ENCODE measurements around the gene ITGA8.
"Not testable (repeated sequence)": the region's sequence is repeated elsewhere in the genome, so short reads cannot be mapped to it uniquely, and the experiment has no call there.

ITGA8 gene

DNA sequence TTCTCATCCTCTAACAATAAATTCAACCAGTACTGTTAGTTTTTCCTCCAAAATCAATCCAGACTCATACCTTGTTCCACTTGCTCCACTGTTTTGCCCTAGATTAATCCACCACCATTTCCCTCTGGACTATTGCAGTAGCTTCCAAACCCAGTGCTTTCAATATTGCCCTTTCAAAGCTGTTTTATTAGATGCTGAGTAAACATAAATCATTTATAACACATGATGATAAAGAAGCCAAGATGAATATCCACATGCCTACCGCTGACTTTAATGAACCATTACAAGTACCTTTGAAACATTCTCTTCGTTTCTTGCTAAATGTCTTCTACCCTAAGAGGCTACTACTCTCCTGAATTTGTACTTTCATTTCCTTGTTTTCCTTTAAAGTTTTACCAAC, 174.5 kb downstream of the ITGA8 start:
- DNase-seq: no peak

DNA sequence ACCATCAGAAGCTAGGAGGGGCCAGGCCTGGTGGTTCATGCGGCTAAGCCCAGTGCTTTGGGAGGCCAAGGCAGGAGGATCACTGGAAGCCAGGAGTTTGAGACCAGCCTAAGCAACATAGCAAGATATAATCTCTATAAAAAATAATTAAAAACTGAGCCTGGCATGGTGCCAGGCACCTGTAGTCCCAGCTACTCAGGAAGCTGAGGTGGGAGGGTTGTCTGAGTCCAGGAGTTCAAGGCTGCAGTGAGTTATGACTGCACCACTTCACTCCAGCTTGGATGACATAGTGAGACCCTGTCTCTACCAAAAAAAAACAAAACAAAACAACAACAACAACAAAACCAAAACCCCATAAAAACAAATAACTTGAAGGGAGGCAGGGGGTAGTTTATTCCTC, 175.7 kb downstream of the ITGA8 start:
- no peak for DNase-seq

DNA sequence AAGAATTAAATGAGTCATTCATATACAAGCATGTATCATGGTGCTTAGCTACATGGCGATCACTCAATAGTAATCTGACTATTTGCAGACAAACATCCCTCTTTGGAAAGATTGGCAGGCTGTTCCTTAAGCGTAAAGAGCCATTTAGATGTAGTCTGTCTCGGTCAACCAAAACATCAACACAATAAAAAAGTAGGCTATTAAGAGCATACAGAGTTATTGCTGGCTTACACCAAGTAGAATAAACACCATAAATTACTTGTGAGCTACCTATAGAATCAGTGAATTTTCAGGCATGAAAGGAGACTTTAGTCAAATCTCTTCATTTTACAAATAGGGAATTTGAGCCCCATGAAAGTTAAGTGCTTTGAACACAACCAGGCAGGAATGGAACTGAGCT, 176.9 kb downstream of the ITGA8 start:
- DNase-seq: no peak

DNA sequence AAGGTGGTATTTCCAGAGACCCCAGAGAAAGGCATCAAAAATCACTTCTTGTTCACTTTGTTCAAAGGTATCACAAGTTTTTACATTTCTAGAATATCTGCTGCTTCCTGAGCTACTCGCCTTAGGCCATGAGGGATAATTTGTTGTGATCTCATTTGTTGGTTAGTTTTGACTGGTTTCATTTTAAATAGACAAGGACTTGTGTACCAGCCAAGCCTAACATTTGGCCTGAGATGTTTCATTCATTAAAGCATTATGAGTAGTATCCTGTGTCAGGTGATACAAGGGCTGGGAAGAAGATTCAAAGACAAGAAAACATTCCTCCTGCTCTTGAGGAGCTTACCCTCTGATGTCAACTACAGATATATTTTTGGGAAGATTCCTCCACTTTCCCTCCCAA, 178.3 kb downstream of the ITGA8 start:
- no peak for DNase-seq

DNA sequence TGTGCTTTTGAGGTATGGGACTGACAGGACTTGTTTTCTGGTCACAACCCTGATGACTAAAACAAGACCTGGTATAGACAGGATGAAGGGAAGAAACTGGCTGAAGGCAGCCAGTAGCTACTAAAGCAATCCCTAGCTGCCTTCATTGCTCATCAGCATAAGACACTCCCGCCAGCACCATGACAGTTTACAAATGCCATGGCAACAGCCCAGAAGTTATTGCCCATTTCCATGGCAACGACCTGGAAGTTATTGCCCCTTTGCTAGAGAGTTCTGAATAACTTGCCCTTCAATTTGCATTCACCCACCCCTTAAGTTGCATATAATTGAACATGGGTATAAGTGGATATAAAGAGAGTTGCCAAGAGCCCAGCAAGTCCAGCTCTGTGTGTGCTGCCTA, 179.0 kb downstream of the ITGA8 start:
- DNase-seq: no peak

DNA sequence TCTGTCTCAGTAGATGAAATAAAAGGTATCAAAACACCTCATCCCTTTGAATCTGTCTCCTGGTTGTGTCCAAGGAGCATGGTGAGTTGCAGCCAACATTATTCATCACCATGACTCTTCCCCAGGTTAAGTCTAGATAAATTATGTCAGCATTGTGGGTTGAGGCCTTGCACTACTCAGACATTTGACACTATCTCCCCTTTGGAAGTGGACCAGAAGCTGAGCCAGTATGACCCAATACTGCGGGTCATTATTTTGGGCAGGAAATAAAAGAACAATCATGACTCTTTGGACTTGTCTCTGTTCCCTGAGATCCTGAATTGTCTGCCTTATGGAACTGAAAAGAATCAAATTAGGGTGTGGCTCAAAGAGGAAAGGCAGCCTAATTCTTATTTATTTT, 180.5 kb downstream of the ITGA8 start:
- DNase-seq: no peak

DNA sequence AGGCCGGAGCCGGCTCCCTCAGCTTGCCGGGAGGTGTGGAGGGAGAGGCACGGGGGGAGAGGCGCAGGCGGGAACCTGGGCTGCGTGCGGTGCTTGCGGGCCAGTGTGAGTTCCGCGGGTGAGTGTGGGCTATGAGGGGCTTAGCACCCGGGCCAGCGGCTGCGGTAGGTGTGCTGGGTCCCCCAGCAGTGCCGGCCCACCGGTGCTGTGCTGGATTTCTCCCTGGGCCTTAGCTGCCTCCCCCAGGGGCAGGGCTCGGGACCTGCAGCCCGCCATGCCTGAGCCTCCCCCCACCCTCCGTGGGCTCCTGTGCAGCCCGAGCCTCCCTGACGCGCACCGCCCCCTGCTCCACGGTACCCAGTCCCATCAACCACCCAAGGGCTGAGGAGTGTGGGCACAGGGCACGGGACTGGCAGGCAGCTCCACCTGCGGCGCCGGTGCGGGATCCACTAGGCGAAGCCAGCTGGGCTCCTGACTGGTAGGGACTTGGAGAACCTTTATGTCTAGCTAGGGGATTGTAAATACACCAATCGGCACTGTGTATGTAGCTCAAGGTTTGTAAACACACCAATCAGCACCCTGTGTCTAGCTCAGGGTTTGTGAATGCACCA, 184.7 kb downstream of the ITGA8 start:
- not testable (repeated sequence) for DNase-seq

DNA sequence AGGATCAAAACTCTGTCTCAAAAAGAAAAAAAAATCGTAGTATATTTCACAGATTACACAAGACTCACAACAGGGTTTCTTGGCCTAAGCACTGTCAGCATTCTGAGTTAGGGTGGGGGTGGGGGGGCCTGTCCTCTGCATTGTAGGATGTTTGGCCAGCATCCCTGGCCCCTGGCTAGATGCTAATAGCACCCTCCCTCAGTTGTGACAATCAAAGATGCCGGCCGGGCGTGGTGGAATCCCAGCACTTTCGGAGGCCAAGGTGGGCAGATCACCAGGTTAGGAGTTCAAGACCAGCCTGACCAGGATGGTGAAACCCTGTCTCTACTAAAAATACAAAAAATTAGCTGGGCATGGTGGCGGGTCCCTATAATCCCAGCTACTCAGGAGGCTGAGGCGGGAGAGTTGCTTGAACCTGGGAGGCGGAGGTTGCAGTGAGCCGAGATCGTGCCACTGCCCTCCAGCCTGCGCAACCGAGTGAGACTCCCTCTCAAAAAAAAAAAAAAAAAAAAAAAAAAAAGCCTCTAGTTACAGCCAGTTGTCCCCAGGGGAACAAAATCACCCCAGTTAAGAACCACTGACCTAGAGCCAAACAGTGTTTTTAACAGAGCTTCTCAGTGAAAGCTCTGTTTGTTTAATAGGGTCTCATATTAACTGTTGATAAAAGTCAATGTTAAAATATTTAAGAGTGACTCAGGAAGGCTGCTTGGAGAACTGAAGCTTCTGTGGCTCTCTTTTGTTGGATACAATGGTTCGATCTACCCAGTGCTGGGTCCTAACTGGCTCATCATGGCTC, 187.6 kb downstream of the ITGA8 start:
- no peak for DNase-seq

DNA sequence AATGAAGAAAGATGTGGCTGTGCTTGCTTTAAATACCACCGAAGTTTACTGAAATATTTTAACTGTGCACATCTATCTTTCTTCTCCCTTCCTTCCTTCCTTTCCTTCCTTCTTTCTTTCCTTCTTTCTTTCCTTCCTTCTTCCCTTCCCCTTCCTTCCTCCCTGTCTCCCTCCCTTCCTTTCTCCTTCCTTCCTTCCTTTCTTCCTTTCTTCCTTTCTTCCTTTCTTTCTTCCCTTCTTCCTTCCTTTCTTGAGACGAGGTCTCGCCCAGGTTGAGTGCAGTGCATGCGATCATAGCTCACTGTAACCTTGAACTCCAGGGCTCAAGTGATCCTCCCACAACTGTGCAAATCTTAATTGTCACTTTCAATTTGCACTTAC, 190.9 kb downstream of the ITGA8 start:
- no peak for DNase-seq

DNA sequence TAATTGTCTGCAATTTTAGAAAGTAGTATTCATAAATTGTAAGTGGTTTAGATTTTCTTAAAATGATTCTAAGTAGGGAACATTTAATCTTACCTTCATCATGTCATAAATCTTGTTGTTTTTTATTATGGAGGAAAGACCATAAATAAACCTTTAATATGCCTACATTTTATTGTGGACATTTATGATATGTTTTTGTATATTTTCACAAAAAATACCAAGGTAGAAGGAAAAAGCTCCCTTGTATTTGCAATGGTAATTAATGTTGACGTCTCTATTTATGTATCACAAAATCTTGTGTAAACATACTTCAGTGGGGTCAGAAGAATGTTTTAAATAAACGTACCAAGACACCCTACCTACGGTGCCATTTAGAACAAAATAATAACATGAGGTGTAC, 193.0 kb downstream of the ITGA8 start:
- DNase-seq: no peak

DNA sequence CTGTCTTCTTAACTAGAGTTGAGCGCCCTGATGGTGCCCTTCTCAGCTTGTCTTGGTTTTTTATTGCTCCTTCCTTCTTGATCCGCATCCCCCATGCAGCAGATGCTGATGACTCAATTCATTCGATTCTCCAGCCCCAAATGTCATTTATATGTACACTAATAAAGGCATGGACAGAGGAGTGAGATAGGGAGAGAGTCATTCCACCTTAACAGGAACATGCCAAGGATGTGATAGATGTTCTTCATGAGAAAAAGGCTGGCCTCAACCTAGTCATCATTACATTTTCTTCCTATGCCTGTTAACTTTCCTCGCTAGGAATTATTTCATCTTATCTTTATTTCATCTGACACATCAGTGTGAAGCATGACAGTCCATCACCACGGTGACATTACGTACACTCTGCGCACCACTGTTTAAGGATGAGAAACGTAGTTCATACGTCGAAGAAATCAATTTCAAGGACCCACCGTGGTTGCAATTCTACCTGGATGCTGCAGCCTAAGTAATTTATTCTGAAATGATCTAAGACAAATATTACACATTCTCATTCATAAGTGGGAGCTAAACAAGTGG, 198.3 kb downstream of the ITGA8 start:
- no peak for DNase-seq

DNA sequence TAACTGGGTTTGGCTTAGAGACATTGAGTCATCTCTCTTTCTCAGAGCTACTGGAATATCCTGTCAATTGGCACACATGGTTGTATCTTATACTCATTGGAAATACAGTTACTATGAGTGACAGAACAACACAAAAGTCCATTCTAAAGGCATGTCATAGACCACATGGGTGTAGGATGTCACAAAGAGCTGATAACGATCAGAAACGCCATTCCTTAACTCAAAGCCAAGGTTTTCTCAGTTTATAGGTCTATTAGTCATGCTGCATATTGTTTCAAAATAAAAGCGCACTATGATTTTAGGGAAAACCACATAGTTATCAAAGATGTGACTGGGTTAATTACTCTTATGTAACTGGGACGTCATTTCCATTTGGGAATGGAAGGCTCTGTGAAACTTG, 201.5 kb downstream of the ITGA8 start:
- no peak for DNase-seq

DNA sequence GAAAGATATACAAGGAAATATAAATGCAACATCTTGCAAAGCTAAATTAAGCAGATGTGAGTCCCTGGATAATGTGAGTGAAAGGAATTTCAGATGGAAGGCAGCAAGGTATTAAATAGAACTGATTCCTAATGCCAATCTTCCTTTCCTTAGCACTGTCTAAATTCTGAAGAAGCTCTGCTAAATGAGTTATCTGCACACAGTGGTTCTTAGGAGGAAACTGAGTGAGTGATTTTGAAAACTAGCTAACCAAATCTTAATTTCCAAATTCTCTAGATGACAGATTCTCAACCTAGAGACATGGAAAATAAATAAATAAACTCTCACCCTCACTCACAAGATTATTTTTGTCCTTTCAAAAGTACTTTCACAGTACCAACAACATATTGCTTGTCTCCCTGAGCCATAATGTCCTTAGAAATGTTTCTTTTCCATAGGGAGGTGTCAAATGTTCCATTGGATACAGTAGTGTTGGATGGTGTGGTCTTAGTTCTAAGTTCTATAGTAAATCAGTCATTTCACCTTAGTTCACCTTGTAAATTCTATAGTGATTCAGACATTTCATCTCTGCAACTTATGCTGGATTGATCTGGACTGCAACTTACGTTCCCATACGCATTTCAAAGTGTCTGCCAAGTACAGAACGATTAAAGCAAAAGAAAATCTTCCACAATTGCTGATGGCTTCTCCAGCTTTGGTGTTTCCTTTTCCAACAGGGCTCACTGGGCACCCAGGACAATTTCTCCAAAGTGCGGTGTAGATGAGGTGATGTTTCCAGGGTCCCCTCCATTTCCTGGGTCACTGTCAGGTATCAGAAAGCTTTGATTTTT, 203.3 kb downstream of the ITGA8 start:
- DNase-seq: no peak

DNA sequence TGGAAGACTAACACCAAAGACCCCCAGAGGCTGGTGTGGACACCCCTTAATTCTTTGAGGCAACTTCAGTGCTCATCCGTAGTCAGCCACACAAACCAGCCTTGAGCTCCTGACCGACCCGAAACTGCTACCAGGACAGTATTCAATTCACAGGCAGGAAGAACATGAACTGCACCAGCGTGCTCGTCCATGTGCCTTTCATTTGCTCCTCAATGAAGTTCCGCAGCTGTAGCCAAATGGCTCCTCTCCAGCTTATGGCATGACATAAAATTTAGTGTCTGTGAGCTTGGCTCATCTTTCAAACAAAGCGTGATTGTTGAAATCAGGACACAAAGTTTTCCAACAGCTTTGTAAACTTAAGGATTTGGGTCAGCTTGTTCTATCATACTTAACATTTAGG, 204.5 kb downstream of the ITGA8 start:
- DNase-seq: no peak

DNA sequence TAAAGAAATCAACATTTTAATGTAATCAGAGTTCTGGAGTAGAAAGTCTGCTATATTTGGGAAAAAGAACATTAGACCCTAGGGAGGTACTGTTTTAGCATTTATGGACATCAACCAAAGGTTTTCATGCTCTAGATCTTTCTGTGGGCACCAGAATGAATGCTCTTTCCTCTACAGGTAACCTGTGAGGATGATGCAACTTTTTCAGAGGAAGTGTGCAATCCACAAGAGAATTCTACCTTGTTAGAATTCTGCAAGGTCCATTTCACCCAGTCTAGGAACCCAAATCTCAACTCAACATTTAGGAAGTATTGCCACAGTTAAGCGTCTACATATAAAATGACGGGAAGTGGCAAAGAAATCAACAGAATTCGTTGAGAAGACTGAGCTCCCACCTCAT, 208.8 kb downstream of the ITGA8 start:
- no peak for DNase-seq

DNA sequence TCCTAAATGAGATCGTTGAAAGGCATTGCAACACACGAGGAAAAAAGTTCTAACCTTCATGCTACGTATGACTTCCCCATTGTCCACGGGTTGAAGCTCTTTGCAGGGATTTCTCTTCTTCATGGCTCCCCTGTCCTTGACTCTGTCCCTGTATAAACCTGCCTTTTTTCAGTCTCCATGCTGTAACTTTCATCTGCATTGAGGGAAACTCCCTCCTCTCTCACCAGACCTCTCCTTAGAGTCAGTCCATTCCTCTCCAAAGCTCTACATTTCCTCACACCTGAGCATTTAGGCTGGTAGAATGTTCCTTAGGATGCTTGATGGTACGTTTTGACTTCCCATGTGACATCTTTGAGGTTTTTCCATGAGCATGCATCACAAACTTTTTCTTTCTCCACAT, 214.4 kb downstream of the ITGA8 start:
- DNase-seq: no peak

DNA sequence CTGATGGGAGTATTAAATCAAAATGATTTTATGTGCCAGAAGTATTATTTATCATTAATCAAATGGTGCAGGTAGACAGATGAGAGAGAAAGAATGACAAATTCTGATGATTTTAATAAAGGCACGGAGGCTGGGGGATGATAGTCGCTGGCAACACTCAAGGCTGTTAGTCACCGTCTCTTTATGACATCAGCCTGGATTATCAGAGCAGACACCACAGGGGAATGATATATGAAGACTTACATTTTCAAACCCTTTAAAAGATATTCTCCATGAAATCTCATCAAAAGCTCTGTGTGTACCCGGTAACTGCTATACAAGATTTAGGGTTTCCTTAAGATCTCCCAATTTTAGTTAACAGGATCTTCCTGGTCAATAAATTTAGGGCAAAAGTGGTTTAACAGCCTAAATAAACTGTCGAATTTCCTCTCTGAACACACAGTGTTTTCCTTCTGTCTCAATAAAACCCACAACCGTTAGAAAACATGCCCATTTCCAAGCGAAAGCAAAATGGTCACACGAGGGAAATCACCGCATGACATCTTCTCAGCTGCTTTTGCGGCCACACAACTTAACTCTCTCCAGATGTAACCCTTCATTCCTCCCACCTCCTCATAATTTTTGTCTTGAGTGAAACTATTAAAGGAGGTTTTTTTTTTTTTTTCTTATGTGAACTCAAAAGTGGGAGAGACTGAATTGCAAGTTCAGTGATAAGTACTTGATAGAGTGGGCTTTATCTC, 215.5 kb downstream of the ITGA8 start:
- DNase-seq: no peak

DNA sequence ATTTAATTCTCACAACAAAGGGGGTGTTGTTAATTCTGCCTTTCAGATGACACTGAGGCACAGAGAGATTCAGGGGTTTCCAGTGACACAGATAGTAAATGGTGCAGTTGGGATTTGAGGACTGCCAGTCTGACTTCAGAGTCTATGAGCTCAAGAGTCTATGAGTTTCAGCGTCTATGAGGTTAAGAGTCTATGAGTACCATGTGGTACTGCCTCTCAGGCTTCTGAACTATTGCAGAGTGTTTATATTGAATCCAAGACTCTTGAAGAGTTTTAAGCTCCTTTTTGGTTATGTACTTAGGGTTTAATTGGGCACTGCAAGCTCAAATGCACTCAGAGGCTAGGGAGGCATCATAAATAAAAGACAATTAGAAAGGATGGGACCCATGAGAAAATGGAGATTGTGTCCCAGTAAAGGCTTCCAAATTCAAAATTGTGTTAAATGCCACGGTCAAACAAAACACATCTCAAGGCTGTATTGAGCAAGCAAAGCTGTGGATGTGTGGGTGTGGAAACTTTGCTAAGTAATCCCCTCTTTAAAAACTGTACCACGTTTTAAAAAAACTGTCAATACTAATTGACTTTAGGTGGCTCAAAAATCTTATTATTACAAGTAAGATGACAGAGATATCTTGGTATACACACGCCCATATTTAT, 224.7 kb downstream of the ITGA8 start:
- DNase-seq: no peak

DNA sequence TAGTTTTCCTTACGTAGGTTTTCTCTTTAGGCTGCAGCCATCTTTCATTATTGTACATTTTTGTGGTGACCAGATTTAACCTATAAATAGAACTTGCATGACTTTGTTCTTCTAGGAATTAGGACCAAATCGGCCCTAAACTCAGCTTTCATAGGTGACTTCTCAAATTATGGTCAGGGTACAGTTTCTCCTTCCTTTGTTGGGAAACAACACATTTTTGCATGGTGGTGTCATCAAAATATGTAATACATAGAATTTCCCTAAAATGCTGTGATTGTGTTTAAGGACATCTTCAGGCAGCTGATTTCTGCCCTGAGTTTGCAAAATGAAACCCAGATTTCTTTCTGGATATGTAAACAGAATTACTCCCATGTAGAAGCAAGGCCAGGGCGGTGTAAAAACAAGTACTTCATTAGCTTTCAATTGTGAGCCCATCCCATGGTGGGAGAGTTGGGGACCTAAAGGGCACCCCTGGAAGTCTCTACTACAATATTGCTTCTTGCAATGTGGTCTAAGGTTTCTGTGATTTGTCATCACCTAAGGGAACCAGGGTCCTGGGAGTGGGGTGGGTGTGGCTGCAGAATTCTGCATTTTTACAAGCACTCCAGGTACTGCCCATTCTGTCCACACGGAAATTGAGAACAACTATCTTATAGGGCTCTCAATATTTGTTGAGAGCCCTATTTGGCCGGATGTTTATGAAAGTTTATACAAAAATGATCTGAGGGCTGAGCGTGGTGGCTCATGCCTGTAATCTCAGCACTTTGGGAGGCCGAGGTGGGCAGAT, 227.7 kb downstream of the ITGA8 start:
- no peak for DNase-seq

DNA sequence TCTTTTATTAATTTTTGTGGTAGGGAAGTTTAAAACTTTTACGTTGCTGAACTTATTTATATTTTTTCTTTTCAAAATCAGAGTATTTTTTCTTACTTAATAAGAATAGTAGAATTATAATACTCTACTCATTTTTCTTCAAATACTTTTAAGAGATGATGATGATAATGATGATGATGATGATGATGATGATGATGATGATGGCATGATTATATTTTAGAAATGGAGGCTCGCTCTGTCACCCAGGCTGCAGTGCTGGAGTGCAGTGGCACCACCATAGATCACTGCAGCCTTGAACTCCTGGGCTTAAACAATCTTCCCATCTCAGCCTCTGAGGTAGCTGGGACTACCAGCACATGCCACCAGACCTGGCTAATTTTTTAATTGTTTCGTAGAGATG, 230.3 kb downstream of the ITGA8 start:
- DNase-seq: no peak

DNA sequence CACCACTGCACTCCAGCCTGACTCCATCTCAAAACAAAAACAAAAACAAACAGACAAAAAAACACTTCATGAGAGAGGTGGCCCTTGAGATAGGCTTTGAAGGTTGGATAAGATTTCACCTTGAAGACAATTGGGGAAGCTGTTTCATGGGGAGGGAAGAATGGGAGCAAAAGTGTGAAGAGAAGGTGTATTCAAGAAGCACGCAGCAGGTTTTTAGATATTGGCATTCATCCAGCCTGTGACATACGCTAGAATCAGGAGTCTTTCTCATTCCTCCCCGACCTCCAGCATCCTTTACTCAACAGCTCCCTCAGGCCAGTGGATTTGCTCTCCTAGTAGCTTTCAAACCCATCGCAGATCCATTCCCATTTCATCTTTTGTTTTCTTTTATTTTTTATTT, 232.3 kb downstream of the ITGA8 start:
- no peak for DNase-seq

DNA sequence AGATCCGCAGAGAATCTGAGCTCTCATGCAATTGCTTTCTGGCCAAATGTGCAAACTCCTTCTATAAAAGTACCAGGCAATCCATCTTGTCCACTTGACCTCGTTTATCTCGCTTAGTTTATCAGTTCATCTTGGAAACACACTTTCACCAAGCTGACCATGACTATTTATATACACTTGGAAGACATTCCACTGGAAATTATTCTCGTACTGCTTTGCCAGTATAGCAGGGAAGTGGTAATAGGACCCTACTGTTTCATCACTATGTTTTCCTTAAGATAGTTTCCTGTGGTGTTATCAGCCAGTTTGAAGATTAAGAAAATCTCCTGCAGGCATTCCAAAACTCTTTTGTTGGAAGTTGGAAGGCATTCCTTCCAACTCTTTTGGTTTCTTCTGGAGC, 233.3 kb downstream of the ITGA8 start:
- DNase-seq: no peak

Measured in RPMI8226 (cell line).